WTC11 (cell line): ENCODE data around the gene USP10. TPM values are rescaled to one million over a fixed set of nuclear protein-coding genes. Genes with fewer than 3 reads are reported as not detected.
A peak's percentile ranks its signal among the peaks of the same experiment; 100 is the strongest.

ENCODE experiments used
- ATAC-seq: fragments of 200-7000 bp; cut with Tn5 transposase; 2 replicates; pipeline ENCODE4 v1.10.0; 2021; ENCODE audit warnings: mild to moderate bottlenecking, moderate library complexity
- CTCF ChIA-PET: fragments of 300-600 bp; sonication (Branson Sonifier 250); formaldehyde crosslinking; loops from one replicate; lab custom pipeline; 2021; ENCODE audit warnings: antibody characterized with exemption; lab: Charles Lee
- POLR2A ChIA-PET: fragments of 350-600 bp; sonication (Branson Sonifier 250); formaldehyde crosslinking; loops from one replicate; lab custom pipeline; 2021; ENCODE audit warnings: antibody characterized with exemption; lab: Charles Lee
- DNase-seq: peaks from one replicate; pipeline ENCODE4 v3.0.0; 2021; ENCODE audit warnings: low spot score
- H3K27ac Mint-ChIP-seq: 2 replicates; pipeline ENCODE4 v1.8.0; 2021; ENCODE audit warnings: mixed read lengths
- H3K27me3 Mint-ChIP-seq: 2 replicates; pipeline ENCODE4 v1.8.0; 2021; ENCODE audit warnings: low read depth, mild to moderate bottlenecking, moderate library complexity, mixed read lengths
- H3K36me3 Mint-ChIP-seq: 2 replicates; pipeline ENCODE4 v1.8.0; 2021; ENCODE audit warnings: mixed read lengths
- H3K4me1 Mint-ChIP-seq: 2 replicates; pipeline ENCODE4 v1.8.0; 2022; ENCODE audit warnings: mixed read lengths
- H3K4me3 Mint-ChIP-seq: 2 replicates; pipeline ENCODE4 v1.8.0; 2021; ENCODE audit warnings: mild to moderate bottlenecking, moderate library complexity, mixed read lengths
- H3K9me3 Mint-ChIP-seq: 2 replicates; pipeline ENCODE4 v1.8.0; 2021; ENCODE audit warnings: mixed read lengths
- EMX1 ChIP-seq: fragments of 250-450 bp; sonication (Bioruptor Pico); IDR thresholded peaks from 2 replicates; pipeline ENCODE4 v1.8.0; 2021; ENCODE audit warnings: mild to moderate bottlenecking
- GABPB1 ChIP-seq: sonication (generic); formaldehyde crosslinking; IDR thresholded peaks from 2 replicates; pipeline ENCODE4 v1.8.1; 2023; ENCODE audit warnings: mild to moderate bottlenecking, missing genetic modification reagents
- MXD4 ChIP-seq: fragments of 250-450 bp; sonication (Bioruptor Pico); IDR thresholded peaks from 2 replicates; pipeline ENCODE4 v1.8.0; 2021; ENCODE audit warnings: mild to moderate bottlenecking, moderate library complexity, borderline replicate concordance
- MYBL2 ChIP-seq: sonication (generic); formaldehyde crosslinking; IDR thresholded peaks from 2 replicates; pipeline ENCODE4 v1.8.1; 2023; ENCODE audit warnings: mild to moderate bottlenecking, moderate library complexity, missing genetic modification reagents
- NFATC4 ChIP-seq: fragments of 250-450 bp; sonication (Bioruptor Pico); IDR thresholded peaks from 2 replicates; pipeline ENCODE4 v1.9.0; 2021; ENCODE audit warnings: mild to moderate bottlenecking
- OVOL2 ChIP-seq: fragments of 250-450 bp; sonication (Bioruptor Pico); IDR thresholded peaks from 2 replicates; pipeline ENCODE4 v1.9.0; 2021; ENCODE audit warnings: mild to moderate bottlenecking, borderline replicate concordance
- RELA ChIP-seq: sonication (generic); formaldehyde crosslinking; IDR thresholded peaks from 2 replicates; pipeline ENCODE4 v1.8.1; 2022; ENCODE audit warnings: missing genetic modification reagents, mild to moderate bottlenecking, borderline replicate concordance
- RORB ChIP-seq: fragments of 250-450 bp; sonication (Bioruptor Pico); IDR thresholded peaks from 2 replicates; pipeline ENCODE4 v1.9.0; 2021; ENCODE audit warnings: mild to moderate bottlenecking
- TEAD4 ChIP-seq: sonication (generic); formaldehyde crosslinking; IDR thresholded peaks from 2 replicates; pipeline ENCODE4 v1.8.0; 2022; ENCODE audit warnings: mild to moderate bottlenecking, missing genetic modification reagents
- ZNF138 ChIP-seq: sonication (generic); formaldehyde crosslinking; conservative IDR thresholded peaks from 2 replicates; pipeline ENCODE4 v1.8.1; 2022; ENCODE audit warnings: mild to moderate bottlenecking, moderate library complexity, missing genetic modification reagents
- ZNF396 ChIP-seq: fragments of 250-450 bp; sonication (Bioruptor Pico); IDR thresholded peaks from 2 replicates; pipeline ENCODE4 v1.8.0; 2021; ENCODE audit warnings: mild to moderate bottlenecking, moderate library complexity, borderline replicate concordance
- total RNA-seq: library from RNA; stranded (reverse); gene quantifications from 3 replicates; pipeline ENCODE4 v1.2.3, GENCODE V29; 2021
- TF ChIP-seq, protein P1 (sequence below): sonication (generic); formaldehyde crosslinking; IDR thresholded peaks from 2 replicates; pipeline ENCODE4 v1.8.0; 2022; ENCODE audit warnings: missing genetic modification reagents

Gene USP10
- total RNA-seq, 1 experiment from 2014 or later = 138 TPM

DNA sequence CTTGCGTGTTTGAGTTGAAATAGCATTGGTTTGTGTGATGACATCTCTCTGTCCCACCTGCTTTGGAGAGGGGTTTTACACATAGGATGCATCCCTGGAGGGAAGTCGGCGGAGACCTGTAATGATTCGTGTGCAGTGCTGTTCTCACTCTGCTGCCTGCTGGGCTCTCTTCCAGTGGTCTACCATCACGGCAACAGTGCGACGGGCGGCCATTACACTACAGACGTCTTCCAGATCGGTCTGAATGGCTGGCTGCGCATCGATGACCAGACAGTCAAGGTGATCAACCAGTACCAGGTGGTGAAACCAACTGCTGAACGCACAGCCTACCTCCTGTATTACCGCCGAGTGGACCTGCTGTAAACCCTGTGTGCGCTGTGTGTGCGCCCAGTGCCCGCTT, 78.9 kb downstream of the USP10 start:
- H3K9me3 Mint-ChIP-seq = peaks cover 10% of the 10 kb centered on the region
- H3K27me3 Mint-ChIP-seq = no peaks in the 10 kb centered on the region

DNA sequence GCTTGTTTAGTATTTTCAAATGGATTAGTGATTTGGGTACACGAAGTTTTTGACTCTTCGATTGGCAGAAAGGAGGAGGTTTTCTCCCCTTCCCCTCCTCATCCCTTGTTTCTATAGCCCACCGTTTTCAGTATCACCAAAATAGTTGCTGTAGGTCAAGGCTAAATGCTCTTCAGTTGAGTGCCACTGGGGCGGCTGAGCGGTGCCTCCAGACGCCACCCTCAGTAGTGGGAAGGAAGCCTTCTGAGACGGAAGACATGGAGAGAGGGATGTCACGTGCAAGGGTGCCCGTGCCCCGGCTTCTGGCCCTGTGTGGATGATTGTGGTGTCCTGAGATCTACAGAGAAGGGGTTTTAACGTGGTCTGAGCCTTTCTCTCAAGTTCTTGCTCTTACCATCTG, 80.3 kb downstream of the USP10 start:
- Mint-ChIP-seq H3K4me3 (no peak overlapping the region), H3K36me3 (peaks cover 47% of the 10 kb centered on the region)
- CTCF ChIA-PET = interaction anchor here (1.1 to 1.4 kb wide), 3 partner anchors 26 to 145 kb away, joined by 3 to 5 read pairs (median 4); no protein-coding TSS in a partner anchor

More for the DNA sequence above, 78.9 kb downstream of the USP10 start:
- 0 out of 2 replicates have a peak, but pooled peaks cover under 1% of the 10 kb centered on the region for H3K4me1 Mint-ChIP-seq
- ATAC-seq (no peak), DNase-seq (no peak)
- POLR2A ChIA-PET = no interaction called here
- CTCF ChIA-PET = no interaction called here
- TF ChIP-seq RELA (no peak), ZNF396 (CRISPR knock-in tag) (no peak)
- H3K36me3 Mint-ChIP-seq = peaks cover 55% of the 10 kb centered on the region
- H3K4me3 Mint-ChIP-seq = no peak overlapping the region
- H3K27ac Mint-ChIP-seq = no peak overlapping the region

DNA sequence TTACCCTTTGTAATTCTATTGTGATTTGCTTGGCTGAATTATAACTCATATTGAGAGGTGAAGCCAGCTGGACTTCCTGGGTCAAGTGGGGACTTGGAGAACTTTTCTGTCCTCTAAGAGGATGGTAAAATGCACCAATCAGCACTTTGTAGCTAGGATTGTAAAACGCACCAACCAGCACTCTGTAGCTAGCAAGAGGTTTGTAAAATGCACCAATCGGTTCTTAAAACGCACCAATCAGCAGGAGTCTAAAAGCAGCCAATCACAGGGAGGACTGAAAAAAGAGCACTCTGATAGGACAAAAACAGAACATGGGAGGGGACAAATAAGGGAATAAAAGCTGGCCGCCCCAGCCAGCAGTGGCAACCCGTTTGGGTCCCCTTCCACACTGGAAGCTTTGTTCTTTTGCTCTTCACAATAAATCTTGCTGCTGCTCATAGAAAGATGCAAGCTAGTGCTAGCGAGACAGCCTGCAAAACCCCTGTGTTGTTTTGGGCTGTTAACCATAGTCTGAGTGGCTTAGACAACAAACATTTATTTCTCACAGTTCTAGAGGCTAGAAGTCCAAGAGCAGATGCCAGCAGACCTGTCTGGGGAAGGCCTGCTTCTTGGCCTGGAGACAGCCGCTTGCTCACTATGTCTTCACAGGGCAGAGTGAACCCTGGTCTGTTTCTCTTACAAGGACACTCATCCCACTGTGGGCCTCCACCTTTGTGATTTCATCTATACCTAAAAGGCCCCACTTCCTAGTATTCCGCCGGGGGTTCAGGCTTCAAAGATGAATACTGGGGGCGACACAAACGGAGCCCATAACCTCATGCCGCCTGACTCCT, 81.0 kb downstream of the USP10 start:
- ChIA-PET POLR2A (no interaction called here), CTCF (interaction anchor here (0.7 to 1.4 kb wide), 5 partner anchors 27 to 1264 kb away, joined by 3 to 8 read pairs (median 4); no protein-coding TSS in a partner anchor)
- Mint-ChIP-seq H3K9me3 (peaks cover 10% of the 10 kb centered on the region), H3K4me1 (0 out of 2 replicates have a peak, but pooled peaks cover 3% of the 10 kb centered on the region), H3K4me3 (no peak overlapping the region), H3K27ac (peak overlapping the region; percentile 30; the same call in 1 of the 2 replicates), H3K36me3 (peaks cover 42% of the 10 kb centered on the region), H3K27me3 (no peaks in the 10 kb centered on the region)
- DNase-seq = no peak
- ATAC-seq = peak; percentile 14
- TF ChIP-seq RELA = no peak
- TF ChIP-seq EMX1 (CRISPR knock-in tag) = peak; percentile 2; the same call in 1 of the 2 replicates

More for the DNA sequence above, 80.3 kb downstream of the USP10 start:
- Mint-ChIP-seq H3K27me3 (no peaks in the 10 kb centered on the region), H3K9me3 (peaks cover 10% of the 10 kb centered on the region), H3K4me1 (0 out of 2 replicates have a peak, but pooled peaks cover 3% of the 10 kb centered on the region), H3K27ac (peak overlapping the region; percentile 22; the same call in 1 of the 2 replicates)
- POLR2A ChIA-PET = no interaction called here
- DNase-seq = no peak
- ATAC-seq = no peak
- TF ChIP-seq GABPB1 (CRISPR knock-in tag) (no peak), MXD4 (no peak), TEAD4 (CRISPR knock-in tag) (no peak), NFATC4 (CRISPR knock-in tag) (no peak)
- TF ChIP-seq, protein P1, sequence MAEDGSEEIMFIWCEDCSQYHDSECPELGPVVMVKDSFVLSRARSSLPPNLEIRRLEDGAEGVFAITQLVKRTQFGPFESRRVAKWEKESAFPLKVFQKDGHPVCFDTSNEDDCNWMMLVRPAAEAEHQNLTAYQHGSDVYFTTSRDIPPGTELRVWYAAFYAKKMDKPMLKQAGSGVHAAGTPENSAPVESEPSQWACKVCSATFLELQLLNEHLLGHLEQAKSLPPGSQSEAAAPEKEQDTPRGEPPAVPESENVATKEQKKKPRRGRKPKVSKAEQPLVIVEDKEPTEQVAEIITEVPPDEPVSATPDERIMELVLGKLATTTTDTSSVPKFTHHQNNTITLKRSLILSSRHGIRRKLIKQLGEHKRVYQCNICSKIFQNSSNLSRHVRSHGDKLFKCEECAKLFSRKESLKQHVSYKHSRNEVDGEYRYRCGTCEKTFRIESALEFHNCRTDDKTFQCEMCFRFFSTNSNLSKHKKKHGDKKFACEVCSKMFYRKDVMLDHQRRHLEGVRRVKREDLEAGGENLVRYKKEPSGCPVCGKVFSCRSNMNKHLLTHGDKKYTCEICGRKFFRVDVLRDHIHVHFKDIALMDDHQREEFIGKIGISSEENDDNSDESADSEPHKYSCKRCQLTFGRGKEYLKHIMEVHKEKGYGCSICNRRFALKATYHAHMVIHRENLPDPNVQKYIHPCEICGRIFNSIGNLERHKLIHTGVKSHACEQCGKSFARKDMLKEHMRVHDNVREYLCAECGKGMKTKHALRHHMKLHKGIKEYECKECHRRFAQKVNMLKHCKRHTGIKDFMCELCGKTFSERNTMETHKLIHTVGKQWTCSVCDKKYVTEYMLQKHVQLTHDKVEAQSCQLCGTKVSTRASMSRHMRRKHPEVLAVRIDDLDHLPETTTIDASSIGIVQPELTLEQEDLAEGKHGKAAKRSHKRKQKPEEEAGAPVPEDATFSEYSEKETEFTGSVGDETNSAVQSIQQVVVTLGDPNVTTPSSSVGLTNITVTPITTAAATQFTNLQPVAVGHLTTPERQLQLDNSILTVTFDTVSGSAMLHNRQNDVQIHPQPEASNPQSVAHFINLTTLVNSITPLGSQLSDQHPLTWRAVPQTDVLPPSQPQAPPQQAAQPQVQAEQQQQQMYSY (CRISPR knock-in tag) = no peak

DNA sequence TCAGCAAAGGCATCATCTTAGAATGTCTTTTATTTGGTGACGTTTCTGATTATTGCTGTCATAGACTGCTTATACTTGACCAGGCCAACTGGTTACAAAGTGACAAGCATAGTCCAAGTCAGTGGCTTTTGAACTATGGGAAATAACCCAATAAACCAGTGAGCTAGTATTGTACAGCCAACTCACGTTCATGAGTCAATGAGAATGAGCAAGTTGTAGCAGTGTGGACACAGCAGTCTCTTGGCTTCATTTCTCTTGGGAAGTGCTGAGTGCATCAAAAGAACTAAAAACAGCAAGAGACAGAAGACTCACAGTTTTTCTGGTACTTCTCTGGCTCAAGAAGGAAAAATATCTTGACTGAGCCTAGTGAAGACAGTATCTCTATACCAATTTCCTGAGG, 83.0 kb downstream of the USP10 start:
- peaks cover 10% of the 10 kb centered on the region for H3K9me3 Mint-ChIP-seq
- ATAC-seq (no peak), DNase-seq (no peak)
- peaks cover 27% of the 10 kb centered on the region for H3K36me3 Mint-ChIP-seq
- 0 out of 2 replicates have a peak, but pooled peaks cover 3% of the 10 kb centered on the region for H3K4me1 Mint-ChIP-seq
- H3K4me3 Mint-ChIP-seq = no peak overlapping the region
- H3K27me3 Mint-ChIP-seq = no peaks in the 10 kb centered on the region
- peak overlapping the region; percentile 78; the same call in 1 of the 2 replicates for H3K27ac Mint-ChIP-seq
- no peak for TF ChIP-seq MYBL2 (CRISPR knock-in tag)
- no peak for TF ChIP-seq ZNF138 (CRISPR knock-in tag)
- no peak for TF ChIP-seq OVOL2
- TF ChIP-seq RORB = no peak
- POLR2A ChIA-PET = interaction anchor here (0.5 kb wide), 1 partner anchor 118 kb away, joined by 5 read pairs; no protein-coding TSS in a partner anchor
- CTCF ChIA-PET = no interaction called here
